ENCODE measurements around the gene CIP2A. TPM values are rescaled to one million over a fixed set of nuclear protein-coding genes. Genes with fewer than 3 reads are reported as not detected.

The CIP2A gene
- total RNA-seq, 2 donors from 2014 or later, result 5.3 to 18.5 TPM

DNA sequence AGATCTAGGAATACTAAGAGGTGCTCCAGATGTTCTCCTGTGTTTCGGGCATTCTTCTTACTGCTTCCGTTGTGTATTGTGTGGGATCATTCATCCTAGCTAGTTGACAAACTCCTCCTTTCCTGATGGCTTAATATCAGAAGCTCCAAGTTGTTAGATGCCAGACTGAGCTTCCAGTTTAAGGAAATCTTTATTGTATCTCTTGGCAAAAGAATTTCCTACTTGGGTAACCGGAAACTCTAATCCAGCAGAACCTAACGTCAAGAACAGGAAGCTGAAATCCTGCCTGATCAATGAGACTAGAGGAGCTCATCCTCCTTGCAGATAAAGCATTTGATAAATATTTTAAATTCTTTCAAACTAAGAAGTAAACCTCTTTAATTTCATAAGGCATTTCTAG lies 51.2 kb downstream of the CIP2A start:
- no peaks in the 10 kb centered on the region for H3K9me3 ChIP-seq
- no peaks in the 10 kb centered on the region for H3K36me3 ChIP-seq
- H3K4me3 ChIP-seq, result no peak overlapping the region
- no peak for DNase-seq
- H3K4me1 ChIP-seq, result no peaks in the 10 kb centered on the region
- intact Hi-C loops (cut with DNase I), result no loop called here
- no peak overlapping the region for H3K9ac ChIP-seq (ENCODE audit: low read depth in 2 of 2, low read length in 2 of 2)
- H3K27me3 ChIP-seq, result no peaks in the 10 kb centered on the region
- H3K27ac ChIP-seq, result no peak overlapping the region
- TF ChIP-seq, protein P1, sequence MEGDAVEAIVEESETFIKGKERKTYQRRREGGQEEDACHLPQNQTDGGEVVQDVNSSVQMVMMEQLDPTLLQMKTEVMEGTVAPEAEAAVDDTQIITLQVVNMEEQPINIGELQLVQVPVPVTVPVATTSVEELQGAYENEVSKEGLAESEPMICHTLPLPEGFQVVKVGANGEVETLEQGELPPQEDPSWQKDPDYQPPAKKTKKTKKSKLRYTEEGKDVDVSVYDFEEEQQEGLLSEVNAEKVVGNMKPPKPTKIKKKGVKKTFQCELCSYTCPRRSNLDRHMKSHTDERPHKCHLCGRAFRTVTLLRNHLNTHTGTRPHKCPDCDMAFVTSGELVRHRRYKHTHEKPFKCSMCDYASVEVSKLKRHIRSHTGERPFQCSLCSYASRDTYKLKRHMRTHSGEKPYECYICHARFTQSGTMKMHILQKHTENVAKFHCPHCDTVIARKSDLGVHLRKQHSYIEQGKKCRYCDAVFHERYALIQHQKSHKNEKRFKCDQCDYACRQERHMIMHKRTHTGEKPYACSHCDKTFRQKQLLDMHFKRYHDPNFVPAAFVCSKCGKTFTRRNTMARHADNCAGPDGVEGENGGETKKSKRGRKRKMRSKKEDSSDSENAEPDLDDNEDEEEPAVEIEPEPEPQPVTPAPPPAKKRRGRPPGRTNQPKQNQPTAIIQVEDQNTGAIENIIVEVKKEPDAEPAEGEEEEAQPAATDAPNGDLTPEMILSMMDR (IDR thresholded peaks at IDR 0.05), result no peak

DNA sequence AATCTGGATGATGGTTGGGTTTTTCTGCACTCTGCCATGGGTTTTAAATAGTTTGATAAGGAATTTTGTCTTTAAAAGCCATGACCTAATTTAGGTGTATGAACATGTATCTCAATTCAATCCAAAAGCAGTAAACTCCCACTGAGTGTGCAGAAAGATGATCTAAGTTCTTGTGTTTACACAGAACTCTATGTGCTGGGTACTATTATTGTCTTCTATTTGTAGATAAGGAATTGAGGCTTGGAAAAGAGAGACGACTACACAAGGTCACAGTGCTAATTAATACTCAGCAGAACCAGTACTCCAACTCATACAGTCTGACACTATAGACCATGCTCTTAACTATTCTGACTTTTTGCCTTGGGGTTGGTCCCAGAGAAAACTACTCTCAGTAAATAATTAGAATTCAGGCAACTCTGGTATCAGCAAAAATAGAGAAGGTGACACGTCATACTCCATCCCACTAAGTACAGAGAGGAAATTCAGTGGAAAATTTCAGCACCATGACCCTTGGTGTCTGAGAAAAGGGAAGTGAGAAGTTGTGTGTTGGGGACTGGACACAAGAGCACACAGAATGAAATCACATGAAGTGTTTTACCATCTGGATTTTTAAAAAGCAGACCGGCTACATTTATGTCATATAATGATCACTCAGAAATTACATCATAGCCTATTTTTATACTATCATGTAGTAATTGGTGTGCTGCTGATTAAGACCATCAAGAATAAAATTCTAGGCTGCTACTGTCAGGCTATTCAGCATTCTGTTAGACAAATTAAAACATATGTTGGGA lies 60.6 kb downstream of the CIP2A start:
- Histone ChIP-seq H3K27me3 (no peaks in the 10 kb centered on the region), H3K27ac (no peak overlapping the region), H3K36me3 (no peaks in the 10 kb centered on the region), H3K4me1 (no peaks in the 10 kb centered on the region), H3K9ac (ENCODE audit: low read depth in 2 of 2, low read length in 2 of 2) (no peak overlapping the region), H3K4me3 (no peak overlapping the region), H3K9me3 (no peaks in the 10 kb centered on the region)
- no peak for DNase-seq
- intact Hi-C loops (cut with DNase I), result no loop called here
- TF ChIP-seq, protein P1 (IDR thresholded peaks at IDR 0.05), result no peak

DNA sequence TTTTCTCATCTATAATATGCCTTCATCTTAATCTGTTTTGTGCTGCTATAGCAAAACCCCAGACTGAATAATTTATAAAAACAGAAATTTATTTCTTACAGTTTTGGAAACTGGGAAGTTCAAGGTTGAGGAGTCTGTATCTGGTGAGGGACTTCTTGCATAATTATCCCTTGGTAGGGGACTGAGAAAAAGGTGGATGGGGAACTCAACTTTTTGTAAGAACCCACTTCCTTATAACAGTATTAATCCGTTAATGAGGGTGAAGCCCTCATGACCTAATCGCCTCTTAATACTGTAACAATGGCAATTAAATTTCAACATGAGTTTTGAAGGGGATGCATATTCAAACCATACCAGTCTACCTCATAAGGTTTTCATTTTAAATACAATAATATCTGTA lies 61.4 kb downstream of the CIP2A start:
- Histone ChIP-seq H3K4me3 (no peak overlapping the region), H3K36me3 (no peaks in the 10 kb centered on the region), H3K27me3 (no peaks in the 10 kb centered on the region), H3K4me1 (no peaks in the 10 kb centered on the region), H3K9ac (ENCODE audit: low read depth in 2 of 2, low read length in 2 of 2) (no peak overlapping the region), H3K9me3 (no peaks in the 10 kb centered on the region), H3K27ac (no peak overlapping the region)
- TF ChIP-seq, protein P1 (IDR thresholded peaks at IDR 0.05), result no peak
- intact Hi-C loops (cut with DNase I), result no loop called here
- no peak for DNase-seq

DNA sequence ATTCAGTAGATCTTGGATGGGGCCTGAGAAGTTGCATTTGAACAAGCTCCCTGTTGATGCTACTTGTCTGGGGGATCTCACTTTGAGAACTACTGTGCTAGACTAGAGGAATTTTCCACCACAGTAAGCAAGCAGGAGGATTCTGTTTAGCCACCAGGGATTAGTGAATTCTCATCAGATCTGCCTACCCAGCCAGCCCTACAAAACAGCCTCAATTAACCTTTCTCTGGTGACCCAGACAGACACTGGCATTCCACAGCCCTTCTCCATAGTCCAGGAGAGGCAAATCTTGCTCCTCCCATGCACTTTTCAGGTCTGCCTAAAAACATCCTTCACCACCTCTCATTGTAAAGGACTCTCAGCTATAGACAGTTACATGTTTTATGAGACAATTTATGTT lies 62.1 kb downstream of the CIP2A start:
- TF ChIP-seq, protein P1 (IDR thresholded peaks at IDR 0.05), result no peak
- Histone ChIP-seq H3K36me3 (no peaks in the 10 kb centered on the region), H3K9ac (ENCODE audit: low read depth in 2 of 2, low read length in 2 of 2) (no peak overlapping the region), H3K4me1 (no peaks in the 10 kb centered on the region), H3K4me3 (no peak overlapping the region), H3K9me3 (no peaks in the 10 kb centered on the region), H3K27ac (no peak overlapping the region), H3K27me3 (no peaks in the 10 kb centered on the region)
- intact Hi-C loops (cut with DNase I), result no loop called here
- no peak for DNase-seq

DNA sequence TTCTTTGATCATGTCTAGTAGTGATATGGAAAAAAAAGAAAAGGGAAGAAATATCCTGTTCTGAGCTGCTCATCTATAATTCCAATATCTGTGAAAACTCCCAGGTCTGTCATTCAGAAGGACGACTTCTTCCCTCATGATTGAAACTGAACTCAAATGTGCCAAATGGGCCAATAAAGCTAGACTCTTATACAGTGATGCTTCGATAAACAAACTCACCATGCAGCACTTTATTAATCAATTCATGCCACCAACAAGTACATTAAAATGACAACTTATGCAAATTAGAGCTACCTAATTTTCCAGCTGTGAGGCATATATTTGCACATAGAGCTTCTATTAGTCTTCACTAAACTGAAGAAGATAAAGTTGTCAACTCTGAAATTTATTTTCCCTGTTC lies 63.3 kb downstream of the CIP2A start:
- H3K27me3 ChIP-seq, result no peaks in the 10 kb centered on the region
- DNase-seq, result no peak
- TF ChIP-seq, protein P1 (IDR thresholded peaks at IDR 0.05), result no peak
- H3K9ac ChIP-seq (ENCODE audit: low read depth in 2 of 2, low read length in 2 of 2), result no peak overlapping the region
- no peak overlapping the region for H3K4me3 ChIP-seq
- H3K36me3 ChIP-seq, result no peaks in the 10 kb centered on the region
- H3K9me3 ChIP-seq, result no peaks in the 10 kb centered on the region
- H3K4me1 ChIP-seq, result no peaks in the 10 kb centered on the region
- intact Hi-C loops (cut with DNase I), result no loop called here
- no peak overlapping the region for H3K27ac ChIP-seq
